Endothelial cell of umbilical vein (primary cell): Measurements from ENCODE around the gene AGK.
"Not testable (repeated sequence)": the region's sequence is repeated elsewhere in the genome, so short reads cannot be mapped to it uniquely, and the experiment has no call there.

Source experiments
- CTCF ChIP-seq, 2 donors: IDR thresholded peaks; 1 replicate in 1 of 2; 2 replicates in 1 of 2; pipeline ENCODE4 v1.5.1; 2011; ENCODE audit warnings: low read length in 2 of 2, mild to moderate bottlenecking in 2 of 2, moderate library complexity in 2 of 2, control low read depth in 1 of 2, inconsistent platforms in 1 of 2, low read depth in 1 of 2; ENCODE audit not compliant: insufficient read depth in 1 of 2; ENCODE audit errors: extremely low read depth in 1 of 2
- JUN ChIP-seq: IDR thresholded peaks from 2 replicates; pipeline ENCODE4 v1.6.1; 2011; ENCODE audit warnings: borderline replicate concordance, low read depth; ENCODE audit not compliant: insufficient read length, insufficient read depth
- POLR2A ChIP-seq: IDR thresholded peaks from 2 replicates; pipeline ENCODE4 v1.6.1; 2012; ENCODE audit warnings: low read depth, mild to moderate bottlenecking, control low read depth, low read length

- TF ChIP-seq POLR2A; JUN; CTCF (IDR thresholded peaks at IDR 0.05; ENCODE audit: extremely low read depth in 1 of 2, insufficient read depth in 1 of 2, low read depth in 1 of 2, low read length in 2 of 2): not testable (repeated sequence)
These were observed 6.8 kb downstream of the AGK start for GRCh38 chr7:141557831-141558531.
